ENCODE data around the gene ACOXL. TPM values are rescaled to one million over a fixed set of nuclear protein-coding genes. Genes with fewer than 3 reads are reported as not detected.

The ACOXL gene
- total and polyA plus RNA-seq, 9 of the 15 experiments (the other 6 are each of a cell fraction or from before 2014, with no cell fraction given), result 0.31 to 0.56 TPM; not detected in 7

- TF ChIP-seq POLR2G (IDR thresholded peaks at IDR 0.05; ENCODE audit: low read depth, low read length) (no peak), XRCC5 (IDR thresholded peaks at IDR 0.05; ENCODE audit: low read depth, low read length) (no peak), KLF6 (CRISPR knock-in tag; IDR thresholded peaks at IDR 0.05; ENCODE audit: borderline replicate concordance) (no peak), L3MBTL2 (IDR thresholded peaks at IDR 0.05) (no peak), SMAD4 (CRISPR knock-in tag; conservative IDR thresholded peaks at IDR 0.05) (no peak), SUPT5H (IDR thresholded peaks at IDR 0.05) (no peak), TCF7L2 (IDR thresholded peaks at IDR 0.05; ENCODE audit: low read depth, low read length) (no peak), MCM2 (IDR thresholded peaks at IDR 0.05; ENCODE audit: low read depth) (no peak), ARID2 (IDR thresholded peaks at IDR 0.05) (no peak), HNRNPL (IDR thresholded peaks at IDR 0.05; ENCODE audit: low read depth, low read length) (no peak), CREB1 (IDR thresholded peaks at IDR 0.05) (no peak), CREB1 (CRISPR knock-in tag; IDR thresholded peaks at IDR 0.05) (no peak)
These were observed 57.3 kb downstream of the ACOXL start (continued) for GRCh38 chr2:110789706-110790105.

GRCh38 chr2:110790907-110791306 is 58.5 kb downstream of the ACOXL start:
- no peak for DNase-seq (ENCODE audit: extremely low read depth in 1 of 4, low spot score in 3 of 4)
- POLR2A ChIA-PET, result interaction anchor here (1.4 kb wide), 1 partner anchor 10 kb away, joined by 6 read pairs; no protein-coding TSS in a partner anchor
- no peak overlapping the region for H3K4me2 ChIP-seq (ENCODE audit: insufficient read depth, low read length)
- intact Hi-C loops (cut with micrococcal nuclease) (no loop called here), in situ Hi-C loops (cut with MboI) (no loop called here)
- CTCF ChIA-PET (ENCODE audit: low intra/inter-chr PET ratio), result no interaction called here
- BruUV-seq (replicated peaks), result no TSS peak
- H3K27me3 ChIP-seq (ENCODE audit: control insufficient read depth in 2 of 2, insufficient read depth in 2 of 2, low read length in 2 of 2), result peaks cover 25 to 37% of the 10 kb centered on the region in 2 experiments
- no peaks in the 10 kb centered on the region for H3K9me1 ChIP-seq (ENCODE audit: control insufficient read depth, insufficient read depth, low read length)
- no peak overlapping the region for H3K27ac ChIP-seq (ENCODE audit: extremely low read depth, low read depth, low read length)
- H3K79me2 ChIP-seq (ENCODE audit: control insufficient read depth, insufficient read depth, low read length), result no peaks in the 10 kb centered on the region
- H2AFZ ChIP-seq (ENCODE audit: low read depth, low read length), result no peak overlapping the region
- no peaks in the 10 kb centered on the region for H3K4me1 ChIP-seq (replicated peaks in 1 of 2; ENCODE audit: control insufficient read depth in 2 of 2, insufficient read depth in 2 of 2, low read length in 2 of 2)
- no peaks in the 10 kb centered on the region for H3K9me3 ChIP-seq (replicated peaks; ENCODE audit: control insufficient read depth, insufficient read depth, low read depth, low read length)
- no peak overlapping the region for H3K4me3 ChIP-seq
- H3K9ac ChIP-seq (ENCODE audit: insufficient read depth in 1 of 2, low read depth in 2 of 2, low read length in 2 of 2), result no peak overlapping the region
- no peaks in the 10 kb centered on the region for H3K36me3 ChIP-seq (ENCODE audit: control insufficient read depth, insufficient read depth, low read length)
- no peak for FAIRE-seq
- no peak for ATAC-seq
- 0 out of 2 replicates have a peak, but pooled peaks cover 6% of the 10 kb centered on the region for H4K20me1 ChIP-seq (replicated peaks; ENCODE audit: control insufficient read depth, insufficient read depth, low read length)
- TF ChIP-seq RBBP5 (IDR thresholded peaks at IDR 0.05; ENCODE audit: borderline replicate concordance, insufficient read depth, low read length, poor library complexity, severe bottlenecking), result no peak
- no peak for TF ChIP-seq CBX5 (IDR thresholded peaks at IDR 0.05; ENCODE audit: borderline replicate concordance, low read depth)
- no peak for TF ChIP-seq ZNF24 (IDR thresholded peaks at IDR 0.05)
- no peak for TF ChIP-seq PBX2 (CRISPR knock-in tag; IDR thresholded peaks at IDR 0.05; ENCODE audit: low read depth)
- no peak for TF ChIP-seq PBX2 (tag; conservative IDR thresholded peaks at IDR 0.05; ENCODE audit: low read depth)
- no peak for TF ChIP-seq MBD1 (CRISPR knock-in tag; IDR thresholded peaks at IDR 0.05)
- no peak for TF ChIP-seq TAF7 (tag; IDR thresholded peaks at IDR 0.05)
- TF ChIP-seq MLLT1 (IDR thresholded peaks at IDR 0.05), result no peak

Measured in K562 (cell line).